AG09309 (cell line): ENCODE results near the gene FAM204A.

Source experiments
- DNase-seq: peaks from one replicate; pipeline ENCODE4 v3.0.0-alpha.2; 2010; ENCODE audit warnings: low read depth
- H3K4me3 ChIP-seq: 2 replicates; pipeline ENCODE4 v1.5.1; 2011; ENCODE audit warnings: mild to moderate bottlenecking, low read depth, low read length, moderate library complexity; ENCODE audit not compliant: control insufficient read depth
- TF ChIP-seq, protein P1 (sequence below): IDR thresholded peaks from 2 replicates; pipeline ENCODE4 v1.5.1; 2011; ENCODE audit warnings: mild to moderate bottlenecking, low read depth, low read length, inconsistent platforms; ENCODE audit not compliant: insufficient read depth, control insufficient read depth; ENCODE audit errors: missing control alignments

Gene FAM204A

DNA sequence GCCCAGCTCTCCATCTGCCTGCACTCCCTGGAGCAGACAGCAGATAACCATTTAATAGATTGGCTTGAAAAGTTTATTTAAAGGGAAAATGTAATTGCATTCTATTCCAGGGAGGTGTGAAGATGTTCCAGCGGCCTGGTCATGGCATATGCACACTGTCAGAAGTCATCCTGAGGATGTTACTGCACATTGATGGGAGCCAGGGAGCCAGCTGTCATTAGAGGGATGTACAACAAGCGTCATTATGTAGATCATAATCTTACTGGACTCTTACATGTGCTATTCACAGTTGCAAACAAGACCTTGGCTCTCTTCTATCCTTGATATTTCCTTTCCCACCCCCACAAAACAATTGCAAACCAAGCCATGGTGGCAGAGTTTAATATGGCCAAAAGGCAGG is 65.4 kb downstream of the FAM204A start:
- H3K4me3 ChIP-seq: no peak overlapping the region
- TF ChIP-seq, protein P1, sequence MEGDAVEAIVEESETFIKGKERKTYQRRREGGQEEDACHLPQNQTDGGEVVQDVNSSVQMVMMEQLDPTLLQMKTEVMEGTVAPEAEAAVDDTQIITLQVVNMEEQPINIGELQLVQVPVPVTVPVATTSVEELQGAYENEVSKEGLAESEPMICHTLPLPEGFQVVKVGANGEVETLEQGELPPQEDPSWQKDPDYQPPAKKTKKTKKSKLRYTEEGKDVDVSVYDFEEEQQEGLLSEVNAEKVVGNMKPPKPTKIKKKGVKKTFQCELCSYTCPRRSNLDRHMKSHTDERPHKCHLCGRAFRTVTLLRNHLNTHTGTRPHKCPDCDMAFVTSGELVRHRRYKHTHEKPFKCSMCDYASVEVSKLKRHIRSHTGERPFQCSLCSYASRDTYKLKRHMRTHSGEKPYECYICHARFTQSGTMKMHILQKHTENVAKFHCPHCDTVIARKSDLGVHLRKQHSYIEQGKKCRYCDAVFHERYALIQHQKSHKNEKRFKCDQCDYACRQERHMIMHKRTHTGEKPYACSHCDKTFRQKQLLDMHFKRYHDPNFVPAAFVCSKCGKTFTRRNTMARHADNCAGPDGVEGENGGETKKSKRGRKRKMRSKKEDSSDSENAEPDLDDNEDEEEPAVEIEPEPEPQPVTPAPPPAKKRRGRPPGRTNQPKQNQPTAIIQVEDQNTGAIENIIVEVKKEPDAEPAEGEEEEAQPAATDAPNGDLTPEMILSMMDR: no peak
- DNase-seq: no peak

DNA sequence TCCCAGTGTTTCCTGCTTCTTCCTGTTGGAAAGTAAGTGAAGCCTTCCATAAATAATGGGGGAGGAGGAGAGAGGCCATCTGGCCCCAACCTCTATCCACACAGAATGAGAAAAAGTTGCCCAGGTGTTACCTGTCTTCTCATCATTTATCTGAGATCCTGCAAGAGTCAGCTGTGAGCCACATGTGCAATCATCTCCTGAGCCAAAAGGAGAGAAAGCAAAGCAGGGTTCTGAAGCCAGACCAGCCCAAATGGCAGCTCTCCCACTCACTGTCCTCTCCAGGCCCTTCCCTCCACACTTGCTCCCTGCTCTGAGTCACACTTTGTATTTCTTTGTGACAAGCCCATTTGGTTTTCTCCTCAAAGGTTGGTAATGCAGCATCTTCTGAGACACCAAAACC is 65.9 kb downstream of the FAM204A start:
- TF ChIP-seq, protein P1: no peak
- DNase-seq: no peak
- H3K4me3 ChIP-seq: no peak overlapping the region

DNA sequence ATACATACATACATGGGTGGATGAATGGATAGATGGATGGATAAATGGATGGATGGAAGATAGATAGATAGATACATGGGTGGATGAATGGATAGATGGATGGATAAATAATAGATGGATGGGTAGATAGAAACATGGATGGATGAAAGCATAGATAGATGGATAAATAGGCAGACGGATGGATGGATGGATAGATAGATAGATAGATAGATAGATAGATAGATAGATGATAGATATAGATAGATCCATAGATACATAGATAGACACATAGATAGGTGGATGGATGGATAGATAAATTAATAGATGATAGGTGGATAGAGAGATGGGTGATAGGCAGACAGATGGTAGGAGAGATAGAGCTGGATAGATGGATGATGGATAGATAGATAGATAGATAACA is 68.5 kb downstream of the FAM204A start:
- TF ChIP-seq, protein P1: no peak
- no peak for DNase-seq
- no peak overlapping the region for H3K4me3 ChIP-seq

DNA sequence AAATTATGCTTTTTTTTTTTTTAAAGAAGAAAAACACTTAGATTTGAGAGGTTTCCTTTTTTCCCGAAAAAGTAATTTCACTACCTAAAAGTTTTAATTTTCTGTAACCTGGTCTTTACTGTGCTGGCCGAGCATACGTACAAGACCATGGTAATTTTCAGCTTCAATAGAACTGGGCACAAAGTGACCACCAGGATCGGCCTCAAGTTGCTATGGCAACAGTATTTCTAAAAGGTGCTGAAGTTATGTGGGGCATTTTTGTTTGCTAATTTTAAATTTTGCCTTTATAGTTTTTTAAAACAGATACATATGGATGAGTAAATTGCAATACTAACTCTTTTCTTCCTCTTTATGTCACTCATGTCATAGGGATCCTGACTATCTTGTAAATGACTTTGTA is 69.4 kb downstream of the FAM204A start:
- TF ChIP-seq, protein P1: no peak
- DNase-seq: no peak
- H3K4me3 ChIP-seq: no peak overlapping the region

DNA sequence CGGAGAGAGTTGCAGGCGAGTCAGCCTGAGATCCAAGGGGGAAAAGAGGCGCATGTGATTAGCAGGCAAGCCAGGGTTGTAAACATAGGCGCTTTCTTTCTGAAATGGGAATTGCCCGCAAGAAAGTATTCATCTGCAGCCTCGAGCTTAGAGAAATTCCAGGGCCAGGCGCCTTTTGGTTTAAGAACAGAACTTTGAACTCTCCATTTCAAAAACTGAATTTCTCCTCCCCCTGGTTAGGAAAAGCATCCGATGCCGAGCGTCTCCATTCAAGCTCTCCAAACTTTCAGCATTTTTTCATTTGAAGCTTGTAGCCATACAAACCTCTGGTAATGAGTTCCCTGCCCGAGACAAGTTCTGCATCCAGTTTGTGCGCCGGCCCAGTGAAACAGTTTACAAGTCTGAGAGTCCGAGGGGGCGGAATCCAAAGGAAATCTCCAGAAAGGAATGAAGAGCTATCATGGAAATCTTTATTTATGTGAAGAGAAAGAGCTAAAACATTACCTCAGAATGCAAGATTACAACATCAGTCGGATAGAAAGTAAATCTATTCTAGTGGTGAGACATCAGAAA is 69.9 kb downstream of the FAM204A start:
- no peak for DNase-seq
- TF ChIP-seq, protein P1: no peak
- no peak overlapping the region for H3K4me3 ChIP-seq

DNA sequence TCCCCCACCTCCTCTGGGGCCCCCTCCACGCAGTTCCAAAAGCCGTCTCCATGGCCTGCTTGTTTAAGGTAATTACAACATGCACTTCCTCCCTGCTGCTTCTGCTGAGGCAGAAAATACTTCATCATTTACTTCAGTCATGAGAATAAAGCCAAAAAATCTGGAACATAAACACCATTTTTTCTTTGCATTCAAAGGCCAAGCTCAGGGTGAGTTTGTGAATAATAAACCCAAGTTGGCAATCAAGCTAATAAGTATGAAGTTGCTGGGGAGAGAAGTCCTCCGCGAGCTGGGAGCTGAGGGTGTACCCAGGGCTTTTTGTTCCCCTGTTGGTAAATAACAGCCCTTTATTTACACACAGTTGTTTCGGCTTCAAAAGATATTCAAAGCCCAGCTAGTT is 70.5 kb downstream of the FAM204A start:
- no peak overlapping the region for H3K4me3 ChIP-seq
- DNase-seq: no peak
- TF ChIP-seq, protein P1: no peak
